GM12878 (cell line): ENCODE results near the gene TASL. TPM values are rescaled to one million over a fixed set of nuclear protein-coding genes. Genes with fewer than 3 reads are reported as not detected.

Source experiments
- ATAC-seq: fragments of 200-7000 bp; cut with Tn5 transposase; 3 replicates; pipeline ENCODE4 v1.9.1; 2020; ENCODE audit warnings: mild to moderate bottlenecking, moderate library complexity
- Bru-seq: library from RNA; stranded (reverse); fragments of 400-500 nt; gene quantifications from one replicate; lab custom pipeline; 2021; lab: Mats Ljungman, UMichigan
- BruChase-seq, 2 experiments: library from RNA; stranded (reverse); fragments of 400-500 nt; gene quantifications; one replicate each; lab custom pipeline; 2021; lab: Mats Ljungman, UMichigan
- BruUV-seq: library from RNA; stranded (reverse); fragments of 400-500 nt; replicated peaks from 2 replicates; lab custom pipeline; 2021; lab: Mats Ljungman, UMichigan
- CTCF ChIA-PET: fragments of 300-600 bp; sonication (Branson Sonifier 250); formaldehyde crosslinking; extraction: SDS; loops from one replicate; lab custom pipeline; 2021; ENCODE audit warnings: inconsistent platforms; lab: Yijun Ruan, JAX
- POLR2A ChIA-PET: fragments of 350-600 bp; formaldehyde crosslinking; extraction: SDS; loops from one replicate; lab custom pipeline; 2021; ENCODE audit warnings: inconsistent platforms; lab: Charles Lee
- RAD21 ChIA-PET: fragments of 300-600 bp; sonication (Branson Sonifier 250); formaldehyde crosslinking; loops from one replicate; lab custom pipeline; 2023; ENCODE audit warnings: antibody characterized with exemption; ENCODE audit not compliant: unreplicated experiment; lab: Charles Lee
- SMC1A ChIA-PET: fragments of 300-600 bp; sonication (Branson Sonifier 250); formaldehyde crosslinking; loops from one replicate; lab custom pipeline; 2023; ENCODE audit not compliant: unreplicated experiment, uncharacterized antibody; lab: Charles Lee
- DNase-seq: peaks from one replicate; pipeline ENCODE4 v3.0.0-alpha.2; 2011; ENCODE audit warnings: low read depth, low spot score
- FAIRE-seq: peaks from 3 replicates; lab custom pipeline; 2011; peaks lifted over from hg19 to GRCh38; lab: Jason Lieb, UNC
- H2AFZ ChIP-seq: 2 replicates; pipeline ENCODE4 v1.6.0; 2011; ENCODE audit warnings: low read depth, low read length, control low read depth; ENCODE audit not compliant: control insufficient read depth
- H3K27ac ChIP-seq: 2 replicates; pipeline ENCODE4 v1.5.1; 2011; ENCODE audit warnings: control low read depth; ENCODE audit not compliant: control insufficient read depth, insufficient read depth
- H3K27me3 ChIP-seq, 2 experiments: replicated peaks in 1 of 2; 2 replicates each; pipeline versions ENCODE4 v1.6.0 to v1.6.1; 2011; ENCODE audit warnings: low read length in 1 of 2; ENCODE audit not compliant: control insufficient read depth in 2 of 2, insufficient read depth in 2 of 2
- H3K36me3 ChIP-seq, 2 experiments: 2 replicates each; pipeline ENCODE4 v1.5.1; 2011; ENCODE audit warnings: low read length in 1 of 2; ENCODE audit not compliant: control insufficient read depth in 2 of 2, insufficient read depth in 2 of 2
- H3K4me1 ChIP-seq: 2 replicates; pipeline ENCODE4 v1.6.1; 2011; ENCODE audit warnings: mild to moderate bottlenecking, low read length, moderate library complexity, mixed read lengths; ENCODE audit not compliant: control insufficient read depth, insufficient read depth
- H3K4me2 ChIP-seq: 2 replicates; pipeline ENCODE4 v1.6.0; 2011; ENCODE audit warnings: control low read depth; ENCODE audit not compliant: control insufficient read depth, insufficient read depth
- H3K4me3 ChIP-seq: fragments of 200-600 bp; sonication (generic); 2 replicates; pipeline ENCODE4 v1.5.1; 2016
- H3K79me2 ChIP-seq: 2 replicates; pipeline ENCODE4 v1.6.0; 2011; ENCODE audit warnings: low read length; ENCODE audit not compliant: control insufficient read depth, insufficient read depth
- H3K9ac ChIP-seq: 2 replicates; pipeline ENCODE4 v1.8.0; 2011; ENCODE audit warnings: low read length, control low read depth, mixed read lengths; ENCODE audit not compliant: control insufficient read depth, insufficient read depth
- H3K9me3 ChIP-seq: replicated peaks from 3 replicates; pipeline ENCODE4 v1.5.1; 2011; ENCODE audit warnings: mild to moderate bottlenecking, low read length; ENCODE audit not compliant: control insufficient read depth, insufficient read depth
- H4K20me1 ChIP-seq: 2 replicates; pipeline ENCODE4 v1.6.0; 2011; ENCODE audit not compliant: control insufficient read depth, insufficient read depth
- BCL11A ChIP-seq: IDR thresholded peaks from 2 replicates; pipeline ENCODE4 v1.6.1; 2011; ENCODE audit warnings: low read depth, low read length
- CREM ChIP-seq: IDR thresholded peaks from 2 replicates; pipeline ENCODE4 v1.6.1; 2014; ENCODE audit warnings: antibody characterized with exemption, low read depth
- CTCF ChIP-seq, 3 experiments: IDR thresholded peaks in 2 of 3; conservative IDR thresholded peaks in 1 of 3; 2 replicates each; pipeline ENCODE4 v1.5.1; 2011; ENCODE audit warnings: low read depth in 3 of 3, low read length in 3 of 3, mild to moderate bottlenecking in 3 of 3, control low read depth in 2 of 3, moderate library complexity in 2 of 3, inconsistent platforms in 1 of 3, mixed read lengths in 1 of 3; ENCODE audit not compliant: control insufficient read depth in 2 of 3, insufficient read depth in 1 of 3; ENCODE audit errors: extremely low read depth in 1 of 3
- DPF2 ChIP-seq: fragments of 450-650 bp; IDR thresholded peaks from 2 replicates; pipeline ENCODE4 v1.6.1; 2017; ENCODE audit warnings: mild to moderate bottlenecking
- HCFC1 ChIP-seq: fragments of 150-350 bp; IDR thresholded peaks from 2 replicates; pipeline ENCODE4 v1.6.1; 2014; ENCODE audit warnings: low read length
- IRF3 ChIP-seq: fragments of 450-650 bp; IDR thresholded peaks from 2 replicates; pipeline ENCODE4 v1.6.1; 2014; ENCODE audit warnings: mild to moderate bottlenecking
- MTA3 ChIP-seq: IDR thresholded peaks from 2 replicates; pipeline ENCODE4 v1.6.1; 2012; ENCODE audit warnings: low read length, inconsistent platforms, borderline replicate concordance
- NBN ChIP-seq: fragments of 450-650 bp; IDR thresholded peaks from 2 replicates; pipeline ENCODE4 v1.6.1; 2016
- POLR2AphosphoS5 ChIP-seq: IDR thresholded peaks from 2 replicates; pipeline ENCODE4 v1.6.1; 2011; ENCODE audit warnings: mild to moderate bottlenecking, low read length, inconsistent platforms
- RCOR1 ChIP-seq: conservative IDR thresholded peaks from 2 replicates; pipeline ENCODE4 v1.6.1; 2012; ENCODE audit warnings: low read depth, low read length, improper control_type of control experiment
- SMC3 ChIP-seq: IDR thresholded peaks from 2 replicates; pipeline ENCODE4 v1.6.1; 2011; ENCODE audit warnings: low read length, improper control_type of control experiment, borderline replicate concordance
- SREBF1 ChIP-seq: IDR thresholded peaks from 2 replicates; pipeline ENCODE4 v1.6.1; 2012; ENCODE audit warnings: mild to moderate bottlenecking, low read length
- SREBF2 ChIP-seq: IDR thresholded peaks from 2 replicates; pipeline ENCODE4 v1.6.1; 2012; ENCODE audit warnings: mild to moderate bottlenecking, low read length
- TCF3 ChIP-seq: IDR thresholded peaks from 2 replicates; pipeline ENCODE4 v1.6.1; 2012; ENCODE audit warnings: low read depth, mild to moderate bottlenecking, low read length, borderline replicate concordance; ENCODE audit not compliant: insufficient read depth
- USF1 ChIP-seq: IDR thresholded peaks from 2 replicates; pipeline ENCODE4 v1.6.1; 2011; ENCODE audit warnings: borderline replicate concordance, low read depth, mild to moderate bottlenecking, moderate library complexity, mixed read lengths, low read length; ENCODE audit not compliant: insufficient read depth; ENCODE audit errors: extremely low read length
- YBX1 ChIP-seq: fragments of 450-650 bp; IDR thresholded peaks from 2 replicates; pipeline ENCODE4 v1.6.1; 2016; ENCODE audit warnings: antibody characterized with exemption
- WGBS: methylation state at CpG from one replicate; pipeline ENCODE4 v1.1.6; 2016; ENCODE audit warnings: low lambda C conversion rate; ENCODE audit not compliant: insufficient replicate concordance, insufficient coverage; ENCODE audit errors: missing lambda C conversion rate; 5-methylcytosine and 5-hydroxymethylcytosine counted together
- in situ Hi-C: fragments of 300-500 bp; cut with MboI; formaldehyde crosslinking; loops from 9 replicates; pipeline ENCODE4 v1.14.3; 2018; ENCODE audit warnings: mixed read lengths
- intact Hi-C: fragments of 100-400 bp; cut with micrococcal nuclease; formaldehyde crosslinking; loops from one replicate; pipeline ENCODE4 v1.14.2; 2022; ENCODE audit not compliant: unreplicated experiment
- long read RNA-seq, 2 experiments: library from polyadenylated mRNA; unstranded; transcript quantifications; one replicate each; pipeline ENCODE4 v2.0.0, GENCODE V29; 2019 to 2020
- polyA minus RNA-seq, 3 experiments: library from RNA; depleted of rRNA, polyadenylated mRNA; stranded (reverse); fragments of >200 nt; gene quantifications; 2 replicates each; pipeline ENCODE4 v1.2.3, GENCODE V29; 2011
- polyA plus RNA-seq, 11 experiments: library from polyadenylated mRNA; depleted of rRNA in 4 of 11; unstranded in 6 of 11; stranded (reverse) in 5 of 11; fragments of >200 nt; fragmentation: Nextera tagmentation in 4 of 11; fragmentation: Illumina TruSeq in 1 of 11; extraction: Ambion mirVana in 4 of 11; extraction: Trizol in 1 of 11; gene quantifications; 1 replicate in 1 of 11; 2 replicates in 10 of 11; pipeline versions ENCODE4 v1.2.1 to v1.2.3, GENCODE V29; 2011 to 2016; ENCODE audit warnings: inconsistent platforms in 2 of 11, missing spikeins in 2 of 11, low read depth in 1 of 11
- total RNA-seq, 4 experiments: library from RNA; depleted of rRNA in 3 of 4; stranded (reverse); fragments of >200 nt in 3 of 4; fragmentation: Illumina TruSeq in 1 of 4; extraction: Trizol in 1 of 4; gene quantifications; 2 replicates each; pipeline versions ENCODE4 v1.2.1 to v1.2.3, GENCODE V29; 2013 to 2021

TASL gene
- 21.6 and 24.6 TPM in 2 replicates for total RNA-seq (2013; cell fraction: nucleolus; rRNA removed)
- 16.3 and 18.5 TPM in 2 replicates for total RNA-seq (2014; rRNA removed)
- 27.4 and 29.7 TPM in 2 replicates for total RNA-seq (2014; rRNA removed; fragmentation: Illumina TruSeq; extraction: Trizol)
- 11.8 and 12.4 TPM in 2 replicates for total RNA-seq (2021)
- polyA plus RNA-seq (2011; ENCODE audit: low read depth) = 11.5 TPM
- 107 and 145 TPM in 2 replicates for polyA plus RNA-seq (2011; rRNA removed)
- 51.3 and 59.1 TPM in 2 replicates for polyA plus RNA-seq (2011; cell fraction: cytosol; rRNA removed)
- polyA plus RNA-seq (2011; cell fraction: nucleus; rRNA removed) = 21.7 and 26.6 TPM in 2 replicates
- 9.9 and 13.4 TPM in 2 replicates for polyA plus RNA-seq (2012)
- polyA plus RNA-seq (2014; fragmentation: Illumina TruSeq; extraction: Trizol) = 26.8 and 32.5 TPM in 2 replicates
- polyA plus RNA-seq (2014; fragmentation: Nextera tagmentation; extraction: Ambion mirVana) = 10 to 100 TPM; 18.2 to 19.4 TPM
- polyA plus RNA-seq (2014; rRNA removed) = 11.6 and 13.4 TPM in 2 replicates
- polyA plus RNA-seq (2016; fragmentation: Nextera tagmentation; extraction: Ambion mirVana) = 10 to 100 TPM; 18.3 to 18.4 TPM
- polyA minus RNA-seq (2011; rRNA and poly(A)+ RNA removed) = 50.6 and 58.2 TPM in 2 replicates
- 18.8 and 22.4 TPM in 2 replicates for polyA minus RNA-seq (2011; cell fraction: cytosol; rRNA and poly(A)+ RNA removed)
- 18.3 and 26.7 TPM in 2 replicates for polyA minus RNA-seq (2011; cell fraction: nucleus; rRNA and poly(A)+ RNA removed)
- percentile 95 among the genes with signal in this experiment for Bru-seq, nascent RNA
- BruChase-seq, experiment 1, labeled RNA remaining after a 6-hour chase = percentile 80 among the genes with signal in this experiment
- BruChase-seq, experiment 2, labeled RNA remaining after a 2-hour chase = percentile 83 among the genes with signal in this experiment
- long read RNA-seq, experiment 1, transcript CXorf21-201 (3 exons, 1,855 nt) = major isoform, 56 of 60 reads
- long read RNA-seq, experiment 1, partial matches to known transcripts = 2 of 60 reads
- long read RNA-seq, experiment 1, other reads (novel, unspliced or antisense) = 2 of 60 reads
- long read RNA-seq, experiment 2, transcript CXorf21-201 (3 exons, 1,855 nt) = major isoform, 653 of 707 reads
- long read RNA-seq, experiment 2, partial matches to known transcripts = 17 of 707 reads
- long read RNA-seq, experiment 2, other reads (novel, unspliced or antisense) = 37 of 707 reads

- H3K27ac ChIP-seq = peak within 1 kb of the TSS; percentile 99
- H3K9ac ChIP-seq = peak within 1 kb of the TSS; percentile 85
- peaks cover 16% of the 10 kb centered on the region for H3K4me1 ChIP-seq
- POLR2A ChIA-PET = interaction anchor here (1.2 to 3.2 kb wide), 8 partner anchors 9 to 19 kb away, joined by 4 to 31 read pairs (median 7); no protein-coding TSS in a partner anchor
- CTCF ChIA-PET = interaction anchor here (1.0 to 2.8 kb wide), 3 partner anchors 12 to 19 kb away, joined by 4 to 23 read pairs (median 23); no protein-coding TSS in a partner anchor
- peaks cover 0 to 7% of the 10 kb centered on the region in 2 experiments; a peak in 1 of 4 replicates for H3K36me3 ChIP-seq
- RAD21 ChIA-PET = interaction anchor here (0.7 to 2.8 kb wide), 5 partner anchors 8 to 139 kb away, joined by 3 to 31 read pairs (median 4); no protein-coding TSS in a partner anchor
- under 1% methylated on average over 10 of the region's 10 CpGs for WGBS
- BruUV-seq = TSS peak; percentile 90
- peak; percentile 89 for FAIRE-seq
- H4K20me1 ChIP-seq = no peaks in the 10 kb centered on the region
- SMC1A ChIA-PET = interaction anchor here (0.9 to 5.4 kb wide), 9 partner anchors 8 to 245 kb away, joined by 3 to 45 read pairs (median 5); no protein-coding TSS in a partner anchor
- in situ Hi-C loops = loop anchor here (10.0 kb wide), 1 partner anchor 1023 kb away; no protein-coding TSS in a partner anchor
- DNase-seq = peak; percentile 94
- no peaks in the 10 kb centered on the region for H3K27me3 ChIP-seq
- intact Hi-C loops = loop anchor here (2.0 to 10.0 kb wide), 5 partner anchors 15 to 657 kb away; partner anchors contain the start of genes GK and TAB3
- no peaks in the 10 kb centered on the region; the same call in 2 of the 3 replicates for H3K9me3 ChIP-seq
- H2AFZ ChIP-seq = peak within 1 kb of the TSS; percentile 52
- ATAC-seq = peak; percentile 83
- peak within 1 kb of the TSS; percentile 97 for H3K4me2 ChIP-seq
- H3K79me2 ChIP-seq = peaks cover 45% of the 10 kb centered on the region
- H3K4me3 ChIP-seq = peak within 1 kb of the TSS; percentile 98
- TF ChIP-seq CTCF (IDR thresholded peaks at IDR 0.05 in 2 of 3, conservative IDR thresholded peaks at IDR 0.05 in 1 of 3; ENCODE audit: control insufficient read depth in 2 of 3, extremely low read depth in 1 of 3, insufficient read depth in 1 of 3, low read depth in 3 of 3, low read length in 3 of 3) (no peak), SREBF2 (no peak), SMC3 (no peak), TCF3 (no peak), NBN (peak; percentile 66; the same call in 1 of the 2 replicates), MTA3 (no peak), CREM (peak; percentile 62), DPF2 (peak; percentile 62; the same call in 1 of the 2 replicates), USF1 (no peak), RCOR1 (peak; percentile 91; the same call in 1 of the 2 replicates), POLR2AphosphoS5 (peak; percentile 88), IRF3 (no peak), HCFC1 (no peak), YBX1 (no peak), BCL11A (peak; percentile 86), SREBF1 (no peak)
These were observed at the start of gene TASL for GRCh38 chrX:30577362-30577991. Gene TASL (minus strand): TSS chrX:30577766. CDS start chrX:30560355, 17,411 bp downstream.
